GM23338 (cell line): ENCODE results near the gene C8A. TPM values are rescaled to one million over a fixed set of nuclear protein-coding genes. Genes with fewer than 3 reads are reported as not detected.

Experiments used
- ATAC-seq: fragments of 200-7000 bp; cut with Tn5 transposase; 3 replicates; pipeline ENCODE4 v1.9.1; 2020
- DNase-seq: peaks from one replicate; pipeline ENCODE4 v3.0.0-alpha.2; 2015; ENCODE audit warnings: low spot score
- H2AFZ ChIP-seq: fragments of 200-600 bp; sonication (generic); 2 replicates; pipeline ENCODE4 v1.8.0; 2016; ENCODE audit warnings: antibody characterized with exemption, mild to moderate bottlenecking, moderate library complexity
- H3F3A ChIP-seq: fragments of 200-600 bp; sonication (generic); replicated peaks from 2 replicates; pipeline ENCODE4 v1.8.0; 2017; ENCODE audit warnings: antibody characterized with exemption, mixed run types, low read depth
- H3K27ac ChIP-seq: fragments of 200-600 bp; sonication (generic); 2 replicates; pipeline ENCODE4 v1.6.1; 2016; ENCODE audit warnings: low read depth
- H3K27me3 ChIP-seq: fragments of 200-600 bp; sonication (generic); 2 replicates; pipeline ENCODE4 v1.8.0; 2016; ENCODE audit warnings: mild to moderate bottlenecking, mixed run types, moderate library complexity; ENCODE audit not compliant: insufficient read depth
- H3K36me3 ChIP-seq: fragments of 200-600 bp; sonication (generic); 2 replicates; pipeline ENCODE4 v1.8.0; 2016; ENCODE audit warnings: mild to moderate bottlenecking; ENCODE audit not compliant: insufficient read depth
- H3K4me1 ChIP-seq: fragments of 200-600 bp; sonication (generic); 2 replicates; pipeline ENCODE4 v1.8.0; 2016; ENCODE audit warnings: mild to moderate bottlenecking, moderate library complexity; ENCODE audit not compliant: insufficient read depth
- H3K4me2 ChIP-seq: fragments of 200-600 bp; sonication (generic); 2 replicates; pipeline ENCODE4 v1.7.1; 2017; ENCODE audit warnings: mixed run types
- H3K4me3 ChIP-seq: fragments of 200-600 bp; sonication (generic); 2 replicates; pipeline ENCODE4 v1.6.1; 2016; ENCODE audit warnings: mixed run types
- H3K79me2 ChIP-seq: fragments of 200-600 bp; sonication (generic); replicated peaks from 2 replicates; pipeline ENCODE4 v1.8.0; 2017; ENCODE audit warnings: mild to moderate bottlenecking; ENCODE audit not compliant: insufficient read depth
- H3K9me2 ChIP-seq: fragments of 200-600 bp; sonication (generic); 2 replicates; pipeline ENCODE4 v1.8.0; 2017; ENCODE audit not compliant: insufficient read depth
- H4K20me1 ChIP-seq: fragments of 200-600 bp; sonication (generic); replicated peaks from 2 replicates; pipeline ENCODE4 v1.8.0; 2017; ENCODE audit warnings: mild to moderate bottlenecking; ENCODE audit not compliant: insufficient read depth
- H3K27ac Mint-ChIP-seq: 2 replicates; pipeline ENCODE4 v1.8.0; 2020; ENCODE audit warnings: inconsistent platforms, mild to moderate bottlenecking, moderate library complexity, mixed read lengths
- H3K27me3 Mint-ChIP-seq: 3 replicates; pipeline ENCODE4 v1.8.0; 2022; ENCODE audit warnings: low read depth, mild to moderate bottlenecking, moderate library complexity, mixed read lengths, inconsistent platforms; ENCODE audit not compliant: insufficient read depth, poor library complexity
- H3K36me3 Mint-ChIP-seq: 3 replicates; pipeline ENCODE4 v1.8.0; 2021; ENCODE audit warnings: low read depth, mild to moderate bottlenecking, inconsistent platforms, moderate library complexity, mixed read lengths
- H3K4me1 Mint-ChIP-seq: 3 replicates; pipeline ENCODE4 v1.8.0; 2020; ENCODE audit warnings: mild to moderate bottlenecking, inconsistent platforms, mixed read lengths
- H3K4me3 Mint-ChIP-seq: 3 replicates; pipeline ENCODE4 v1.8.0; 2021; ENCODE audit warnings: moderate library complexity, mild to moderate bottlenecking, inconsistent platforms, mixed read lengths
- H3K9me3 Mint-ChIP-seq: 3 replicates; pipeline ENCODE4 v1.8.0; 2020; ENCODE audit warnings: moderate library complexity, mild to moderate bottlenecking, inconsistent platforms, mixed read lengths
- CREB1 ChIP-seq: fragments of 250-450 bp; sonication (Bioruptor Pico); IDR thresholded peaks from 2 replicates; pipeline ENCODE4 v1.5.0; 2020; ENCODE audit warnings: low read depth, mild to moderate bottlenecking, moderate library complexity
- EZH2phosphoT487 ChIP-seq: fragments of 200-600 bp; sonication (generic); IDR thresholded peaks from one replicate; pipeline ENCODE4 v1.8.1; 2018; ENCODE audit warnings: antibody characterized with exemption; ENCODE audit not compliant: unreplicated experiment
- JUNB ChIP-seq: IDR thresholded peaks from one replicate; pipeline ENCODE4 v1.6.1; 2016; ENCODE audit warnings: antibody characterized with exemption; ENCODE audit not compliant: unreplicated experiment
- POLR2AphosphoS5 ChIP-seq: IDR thresholded peaks from 2 replicates; pipeline ENCODE4 v1.6.1; 2016; ENCODE audit warnings: antibody characterized with exemption, low read depth
- STAT1 ChIP-seq: IDR thresholded peaks from one replicate; pipeline ENCODE4 v1.6.1; 2016; ENCODE audit warnings: antibody characterized with exemption; ENCODE audit not compliant: unreplicated experiment
- polyA plus RNA-seq: library from polyadenylated mRNA; unstranded; fragments of >200 nt; fragmentation: Nextera tagmentation; extraction: Ambion mirVana; gene quantifications from 2 replicates; pipeline ENCODE4 v1.2.1, GENCODE V29; 2016
- total RNA-seq: library from RNA; depleted of rRNA; stranded (reverse); fragments of >200 nt; shearing (Covaris generic); gene quantifications from 2 replicates; pipeline ENCODE4 v1.2.3, GENCODE V29; 2014
- TF ChIP-seq, protein P1 (sequence below): IDR thresholded peaks from 2 replicates; pipeline ENCODE4 v1.6.1; 2016; ENCODE audit warnings: antibody characterized with exemption
- TF ChIP-seq, protein P2 (sequence below): fragments of 250-450 bp; sonication (Bioruptor Pico); IDR thresholded peaks from 2 replicates; pipeline ENCODE4 v1.5.0; 2020; ENCODE audit warnings: mild to moderate bottlenecking, moderate library complexity

C8A gene
- total and polyA plus RNA-seq, 2 experiments from 2014 or later: not detected

DNA sequence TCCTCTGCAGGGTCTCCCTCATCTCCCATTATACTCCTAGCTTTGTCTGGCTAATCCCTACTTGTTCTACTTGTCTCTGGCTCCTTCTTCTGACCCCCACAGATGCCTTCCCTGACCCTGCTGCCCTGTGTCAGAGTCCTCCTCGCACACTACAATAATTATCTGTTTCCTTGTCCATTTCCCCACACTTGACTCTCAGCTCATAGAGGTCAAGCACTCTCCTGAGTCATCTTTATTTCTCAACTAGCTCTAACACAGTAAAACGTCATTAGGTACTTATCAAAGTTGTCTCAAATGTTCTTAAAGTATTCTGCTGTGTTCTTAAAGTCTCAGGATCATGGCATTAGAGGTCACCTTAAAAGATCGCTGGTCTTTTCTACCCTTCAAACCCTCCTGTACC, 47.1 kb downstream of the C8A start:
- H3K79me2 ChIP-seq: no peaks in the 10 kb centered on the region
- H3K27me3 Mint-ChIP-seq: peaks cover 2% of the 10 kb centered on the region
- no peak overlapping the region for H3K27ac Mint-ChIP-seq
- no peak overlapping the region for H3K4me2 ChIP-seq
- no peak for ATAC-seq
- H4K20me1 ChIP-seq: no peaks in the 10 kb centered on the region
- no peaks in the 10 kb centered on the region for H3K36me3 Mint-ChIP-seq
- TF ChIP-seq, protein P1, sequence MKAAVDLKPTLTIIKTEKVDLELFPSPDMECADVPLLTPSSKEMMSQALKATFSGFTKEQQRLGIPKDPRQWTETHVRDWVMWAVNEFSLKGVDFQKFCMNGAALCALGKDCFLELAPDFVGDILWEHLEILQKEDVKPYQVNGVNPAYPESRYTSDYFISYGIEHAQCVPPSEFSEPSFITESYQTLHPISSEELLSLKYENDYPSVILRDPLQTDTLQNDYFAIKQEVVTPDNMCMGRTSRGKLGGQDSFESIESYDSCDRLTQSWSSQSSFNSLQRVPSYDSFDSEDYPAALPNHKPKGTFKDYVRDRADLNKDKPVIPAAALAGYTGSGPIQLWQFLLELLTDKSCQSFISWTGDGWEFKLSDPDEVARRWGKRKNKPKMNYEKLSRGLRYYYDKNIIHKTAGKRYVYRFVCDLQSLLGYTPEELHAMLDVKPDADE: no peak
- TF ChIP-seq CREB1 (no peak), EZH2phosphoT487 (no peak), JUNB (no peak)
- TF ChIP-seq, protein P2, sequence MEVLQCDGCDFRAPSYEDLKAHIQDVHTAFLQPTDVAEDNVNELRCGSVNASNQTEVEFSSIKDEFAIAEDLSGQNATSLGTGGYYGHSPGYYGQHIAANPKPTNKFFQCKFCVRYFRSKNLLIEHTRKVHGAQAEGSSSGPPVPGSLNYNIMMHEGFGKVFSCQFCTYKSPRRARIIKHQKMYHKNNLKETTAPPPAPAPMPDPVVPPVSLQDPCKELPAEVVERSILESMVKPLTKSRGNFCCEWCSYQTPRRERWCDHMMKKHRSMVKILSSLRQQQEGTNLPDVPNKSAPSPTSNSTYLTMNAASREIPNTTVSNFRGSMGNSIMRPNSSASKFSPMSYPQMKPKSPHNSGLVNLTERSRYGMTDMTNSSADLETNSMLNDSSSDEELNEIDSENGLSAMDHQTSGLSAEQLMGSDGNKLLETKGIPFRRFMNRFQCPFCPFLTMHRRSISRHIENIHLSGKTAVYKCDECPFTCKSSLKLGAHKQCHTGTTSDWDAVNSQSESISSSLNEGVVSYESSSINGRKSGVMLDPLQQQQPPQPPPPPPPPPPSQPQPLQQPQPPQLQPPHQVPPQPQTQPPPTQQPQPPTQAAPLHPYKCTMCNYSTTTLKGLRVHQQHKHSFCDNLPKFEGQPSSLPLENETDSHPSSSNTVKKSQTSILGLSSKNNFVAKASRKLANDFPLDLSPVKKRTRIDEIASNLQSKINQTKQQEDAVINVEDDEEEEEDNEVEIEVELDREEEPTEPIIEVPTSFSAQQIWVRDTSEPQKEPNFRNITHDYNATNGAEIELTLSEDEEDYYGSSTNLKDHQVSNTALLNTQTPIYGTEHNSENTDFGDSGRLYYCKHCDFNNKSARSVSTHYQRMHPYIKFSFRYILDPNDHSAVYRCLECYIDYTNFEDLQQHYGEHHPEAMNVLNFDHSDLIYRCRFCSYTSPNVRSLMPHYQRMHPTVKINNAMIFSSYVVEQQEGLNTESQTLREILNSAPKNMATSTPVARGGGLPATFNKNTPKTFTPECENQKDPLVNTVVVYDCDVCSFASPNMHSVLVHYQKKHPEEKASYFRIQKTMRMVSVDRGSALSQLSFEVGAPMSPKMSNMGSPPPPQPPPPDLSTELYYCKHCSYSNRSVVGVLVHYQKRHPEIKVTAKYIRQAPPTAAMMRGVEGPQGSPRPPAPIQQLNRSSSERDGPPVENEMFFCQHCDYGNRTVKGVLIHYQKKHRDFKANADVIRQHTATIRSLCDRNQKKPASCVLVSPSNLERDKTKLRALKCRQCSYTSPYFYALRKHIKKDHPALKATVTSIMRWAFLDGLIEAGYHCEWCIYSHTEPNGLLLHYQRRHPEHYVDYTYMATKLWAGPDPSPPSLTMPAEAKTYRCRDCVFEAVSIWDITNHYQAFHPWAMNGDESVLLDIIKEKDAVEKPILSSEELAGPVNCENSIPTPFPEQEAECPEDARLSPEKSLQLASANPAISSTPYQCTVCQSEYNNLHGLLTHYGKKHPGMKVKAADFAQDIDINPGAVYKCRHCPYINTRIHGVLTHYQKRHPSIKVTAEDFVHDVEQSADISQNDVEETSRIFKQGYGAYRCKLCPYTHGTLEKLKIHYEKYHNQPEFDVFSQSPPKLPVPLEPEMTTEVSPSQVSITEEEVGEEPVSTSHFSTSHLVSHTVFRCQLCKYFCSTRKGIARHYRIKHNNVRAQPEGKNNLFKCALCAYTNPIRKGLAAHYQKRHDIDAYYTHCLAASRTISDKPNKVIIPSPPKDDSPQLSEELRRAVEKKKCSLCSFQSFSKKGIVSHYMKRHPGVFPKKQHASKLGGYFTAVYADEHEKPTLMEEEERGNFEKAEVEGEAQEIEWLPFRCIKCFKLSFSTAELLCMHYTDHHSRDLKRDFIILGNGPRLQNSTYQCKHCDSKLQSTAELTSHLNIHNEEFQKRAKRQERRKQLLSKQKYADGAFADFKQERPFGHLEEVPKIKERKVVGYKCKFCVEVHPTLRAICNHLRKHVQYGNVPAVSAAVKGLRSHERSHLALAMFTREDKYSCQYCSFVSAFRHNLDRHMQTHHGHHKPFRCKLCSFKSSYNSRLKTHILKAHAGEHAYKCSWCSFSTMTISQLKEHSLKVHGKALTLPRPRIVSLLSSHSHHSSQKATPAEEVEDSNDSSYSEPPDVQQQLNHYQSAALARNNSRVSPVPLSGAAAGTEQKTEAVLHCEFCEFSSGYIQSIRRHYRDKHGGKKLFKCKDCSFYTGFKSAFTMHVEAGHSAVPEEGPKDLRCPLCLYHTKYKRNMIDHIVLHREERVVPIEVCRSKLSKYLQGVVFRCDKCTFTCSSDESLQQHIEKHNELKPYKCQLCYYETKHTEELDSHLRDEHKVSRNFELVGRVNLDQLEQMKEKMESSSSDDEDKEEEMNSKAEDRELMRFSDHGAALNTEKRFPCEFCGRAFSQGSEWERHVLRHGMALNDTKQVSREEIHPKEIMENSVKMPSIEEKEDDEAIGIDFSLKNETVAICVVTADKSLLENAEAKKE (CRISPR knock-in tag): no peak
- no peak overlapping the region for H2AFZ ChIP-seq
- H3K4me3 Mint-ChIP-seq: no peak overlapping the region
- no peaks in the 10 kb centered on the region for H3K4me1 ChIP-seq
- DNase-seq: no peak
- no peaks in the 10 kb centered on the region for H3K36me3 ChIP-seq
- no peak overlapping the region for H3K4me3 ChIP-seq
- no peaks in the 10 kb centered on the region for H3K9me3 Mint-ChIP-seq
- no peak overlapping the region for H3K27ac ChIP-seq
- H3K9me2 ChIP-seq: peaks cover 8% of the 10 kb centered on the region; the same call in 1 of the 2 replicates
- no peaks in the 10 kb centered on the region for H3F3A ChIP-seq
- no peaks in the 10 kb centered on the region for H3K27me3 ChIP-seq
- no peaks in the 10 kb centered on the region for H3K4me1 Mint-ChIP-seq

DNA sequence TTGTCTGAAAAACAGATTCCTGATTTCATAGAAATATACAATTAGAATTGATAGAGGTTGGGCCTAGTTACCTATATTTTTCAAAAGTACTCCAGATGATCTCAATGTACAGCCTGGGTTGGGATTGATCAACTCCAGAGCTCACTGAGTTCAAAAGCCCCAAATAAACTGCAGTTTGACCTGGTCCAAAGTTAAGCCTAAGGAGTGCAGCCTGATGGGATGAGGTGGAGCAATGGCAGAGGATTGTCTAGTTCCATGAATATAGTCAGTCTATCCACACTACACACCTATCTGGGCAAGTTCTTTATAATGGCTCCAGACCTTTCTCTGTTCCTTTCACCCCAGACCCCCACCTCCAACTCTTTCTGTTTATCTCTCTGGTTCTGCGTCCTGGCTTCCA, 49.2 kb downstream of the C8A start:
- TF ChIP-seq POLR2AphosphoS5: no peak
- no peak for TF ChIP-seq STAT1
- no peak for TF ChIP-seq JUNB
- H3K9me2 ChIP-seq: peaks cover 8% of the 10 kb centered on the region; the same call in 1 of the 2 replicates
- DNase-seq: no peak
- H3K27ac ChIP-seq: no peak overlapping the region
- no peaks in the 10 kb centered on the region for H3K9me3 Mint-ChIP-seq
- no peak overlapping the region for H2AFZ ChIP-seq
- peaks cover 2% of the 10 kb centered on the region for H3K27me3 Mint-ChIP-seq
- H3K27ac Mint-ChIP-seq: no peak overlapping the region
- no peaks in the 10 kb centered on the region for H3K36me3 ChIP-seq
- H3K4me2 ChIP-seq: no peak overlapping the region
- no peak for ATAC-seq
- no peak overlapping the region for H3K4me3 ChIP-seq
- H3K4me1 ChIP-seq: no peaks in the 10 kb centered on the region
- no peaks in the 10 kb centered on the region for H3K4me1 Mint-ChIP-seq
- no peaks in the 10 kb centered on the region for H3K36me3 Mint-ChIP-seq
- H4K20me1 ChIP-seq: no peaks in the 10 kb centered on the region
- no peaks in the 10 kb centered on the region for H3F3A ChIP-seq
- H3K4me3 Mint-ChIP-seq: no peak overlapping the region
- no peaks in the 10 kb centered on the region for H3K27me3 ChIP-seq
- no peaks in the 10 kb centered on the region for H3K79me2 ChIP-seq
